T-helper 2 cell treated with Interferon-gamma antibody and Interleukin-4, amounts not matched to agents 100 ng/mL and 5 ng/mL, for 36 hours (primary cell): ENCODE results near the gene BRD3. TPM values are rescaled to one million over a fixed set of nuclear protein-coding genes. Genes with fewer than 3 reads are reported as not detected.
"Not testable (repeated sequence)": the region's sequence is repeated elsewhere in the genome, so short reads cannot be mapped to it uniquely, and the experiment has no call there.

ENCODE experiments used
- intact Hi-C: fragments of 100-400 bp; cut with micrococcal nuclease; formaldehyde crosslinking; loops from one replicate; pipeline ENCODE4 v1.15.1; 2023
- total RNA-seq: library from RNA; stranded (reverse); gene quantifications from 2 replicates; pipeline ENCODE4 v1.2.3, GENCODE V29; 2022

Gene BRD3
- 29.8 and 37.9 TPM in 2 replicates for total RNA-seq

GRCh38 chr9:134067904-134068743 lies at the start of gene BRD3:
Gene BRD3, minus strand, starts transcription at chr9:134068026. Its CDS starts 14,549 bp downstream, at chr9:134053477.
- intact Hi-C loops = loop anchor here (1.0 to 10.0 kb wide), 7 partner anchors 31 to 1434 kb away; partner anchors contain the start of genes BRD3OS, MRPS2, RNU6ATAC and RXRA

- intact Hi-C loops = no loop called here
Measured at GRCh38 chr9:134112561-134112960, 44.7 kb upstream of the BRD3 start.

- intact Hi-C loops = no loop called here
Measured at GRCh38 chr9:134111064-134111463, 43.2 kb upstream of the BRD3 start.

- intact Hi-C loops = no loop called here
Measured at GRCh38 chr9:134103391-134103998, 35.7 kb upstream of the BRD3 start.

DNA sequence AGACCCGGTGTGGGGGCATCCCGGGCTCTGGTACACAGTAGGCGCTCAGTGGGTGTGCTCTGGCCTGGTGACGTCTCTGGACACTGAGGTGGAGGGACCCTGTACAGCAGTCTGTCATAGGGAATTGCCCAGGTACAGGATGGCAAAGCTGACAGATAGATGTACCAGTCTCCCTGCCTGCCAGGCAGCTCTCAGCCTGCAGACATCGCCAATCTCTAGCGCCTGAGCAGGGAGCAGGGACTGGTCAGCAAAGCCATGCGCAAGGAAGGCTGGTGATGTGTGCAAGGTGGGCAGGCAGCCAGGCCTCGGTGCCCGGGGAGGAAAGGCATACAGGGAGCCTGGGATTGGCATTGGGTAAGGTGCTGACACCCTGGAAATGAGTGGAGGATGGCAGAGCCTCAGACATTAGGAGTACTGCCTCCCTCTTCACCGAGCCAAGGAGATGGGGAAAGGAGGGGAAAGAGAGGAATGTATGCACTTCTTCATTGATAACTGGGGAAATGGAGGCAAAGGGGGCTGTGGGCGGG lies 33.9 kb upstream of the BRD3 start:
- intact Hi-C loops = no loop called here

DNA sequence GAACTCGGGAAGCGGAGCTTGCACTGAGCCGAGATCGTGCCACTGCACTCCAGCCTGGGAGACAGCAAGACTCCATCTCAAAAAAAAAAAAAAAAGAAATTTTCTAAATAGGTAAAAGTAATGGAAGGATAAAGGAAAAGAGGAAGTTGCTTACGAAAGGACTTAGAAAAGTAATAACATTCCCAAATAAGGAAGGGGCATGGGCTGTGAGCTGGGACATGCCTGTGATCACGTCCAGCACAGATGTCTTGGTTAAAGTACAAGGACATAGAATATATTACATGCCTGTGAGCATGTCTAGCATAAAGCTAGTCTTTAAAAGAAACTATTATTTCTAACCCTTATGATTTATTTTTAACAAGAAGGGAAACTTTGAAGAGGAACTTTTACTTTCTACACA lies 33.3 kb upstream of the BRD3 start:
- intact Hi-C loops = not testable (repeated sequence)

GRCh38 chr9:134100040-134100439 lies 32.2 kb upstream of the BRD3 start:
- intact Hi-C loops = no loop called here

- intact Hi-C loops = loop anchor here (2.0 to 5.0 kb wide), 2 partner anchors 30 to 307 kb away; partner anchors contain the start of gene BRD3
Measured at GRCh38 chr9:134099123-134099761, 31.4 kb upstream of the BRD3 start.

- intact Hi-C loops = no loop called here
Measured at GRCh38 chr9:134089972-134090371, 22.1 kb upstream of the BRD3 start.

GRCh38 chr9:134088063-134088725 lies 20.4 kb upstream of the BRD3 start:
- intact Hi-C loops = no loop called here

DNA sequence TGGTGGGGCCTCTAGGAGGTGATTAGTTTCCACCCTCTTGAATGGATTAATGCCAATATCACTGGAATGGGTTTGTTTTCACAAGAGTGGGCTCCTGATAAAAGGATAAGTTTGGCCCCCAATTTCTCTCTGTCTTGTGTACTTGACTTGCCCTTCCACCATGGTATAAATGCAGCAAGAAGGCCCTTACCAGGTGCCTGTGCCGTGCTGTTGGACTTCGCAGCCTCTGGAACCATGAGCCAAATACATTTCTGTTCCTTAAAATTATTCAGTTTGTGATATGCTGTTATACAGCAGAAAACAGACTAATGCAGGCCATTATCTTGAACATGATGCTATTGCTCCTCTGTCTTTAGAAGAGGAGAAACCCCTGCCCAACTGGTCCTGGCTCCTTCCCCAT lies 17.8 kb upstream of the BRD3 start:
- intact Hi-C loops = no loop called here

- intact Hi-C loops = no loop called here
Measured at GRCh38 chr9:134083451-134083850, 15.6 kb upstream of the BRD3 start.

DNA sequence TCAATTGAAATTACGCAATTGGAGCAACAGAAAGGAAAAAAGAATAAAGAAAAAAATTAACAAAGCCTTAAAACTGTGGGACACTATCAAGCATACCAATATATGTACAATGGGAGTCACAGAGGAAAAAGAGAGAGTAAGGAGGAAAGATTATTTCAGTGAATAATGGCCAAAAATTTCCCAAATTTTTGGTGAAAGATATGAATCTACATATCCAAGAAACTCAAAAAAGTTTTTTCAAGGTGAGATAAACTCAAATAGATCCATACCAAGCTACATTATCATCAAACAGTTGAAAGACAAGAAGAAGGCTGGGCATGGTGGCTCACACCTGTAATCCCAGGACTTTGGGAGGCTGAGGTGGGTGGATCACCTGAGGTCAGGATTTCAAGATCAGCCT lies 8.8 kb upstream of the BRD3 start:
- intact Hi-C loops = no loop called here

GRCh38 chr9:134075689-134076088 lies 7.9 kb upstream of the BRD3 start:
- intact Hi-C loops = not testable (repeated sequence)

GRCh38 chr9:134073500-134073899 lies 5.7 kb upstream of the BRD3 start:
- intact Hi-C loops = no loop called here

DNA sequence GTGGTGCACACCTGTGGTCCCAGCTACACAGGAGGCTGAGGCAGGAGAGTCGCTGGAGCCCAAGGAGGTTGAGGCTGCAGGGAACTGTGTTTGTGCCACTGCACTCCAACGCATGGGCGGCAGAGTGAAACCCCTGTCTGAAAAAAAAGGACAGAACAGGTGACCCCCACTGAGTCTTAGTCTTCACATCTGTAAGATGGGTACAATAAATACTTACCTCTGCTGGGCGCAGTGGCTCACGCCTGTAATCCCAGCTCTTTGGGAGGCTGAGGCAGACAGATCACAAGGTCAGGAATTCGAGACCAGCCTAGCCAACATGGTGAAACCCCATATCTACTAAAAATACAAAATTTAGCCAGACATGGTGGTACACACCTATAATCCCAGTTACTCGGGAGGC lies 4.9 kb upstream of the BRD3 start:
- intact Hi-C loops = not testable (repeated sequence)

GRCh38 chr9:134071149-134071548 lies 3.3 kb upstream of the BRD3 start:
- intact Hi-C loops = no loop called here

- intact Hi-C loops = loop anchor here (2.0 to 10.0 kb wide), 3 partner anchors 29 to 1433 kb away; partner anchors contain the start of genes MRPS2 and RXRA
Measured at GRCh38 chr9:134069480-134070399, 1.9 kb upstream of the BRD3 start.

GRCh38 chr9:134068744-134069479 lies 1.1 kb upstream of the BRD3 start:
- intact Hi-C loops = loop anchor here (1.0 to 10.0 kb wide), 7 partner anchors 30 to 1433 kb away; partner anchors contain the start of genes BRD3OS, MRPS2, RNU6ATAC and RXRA
